AG04450 (cell line): ENCODE data around the gene HTR3A. TPM values are rescaled to one million over a fixed set of nuclear protein-coding genes. Genes with fewer than 3 reads are reported as not detected.

ENCODE experiments used
- CTCF ChIA-PET: fragments of 300-600, 350-600 bp; formaldehyde crosslinking; extraction: SDS; loops from one replicate; lab custom pipeline; 2022; ENCODE audit warnings: antibody characterized with exemption, inconsistent platforms; lab: Charles Lee
- POLR2A ChIA-PET: fragments of 350-600 bp; formaldehyde crosslinking; extraction: SDS; loops from one replicate; lab custom pipeline; 2021; ENCODE audit warnings: antibody characterized with exemption, inconsistent platforms; lab: Yijun Ruan, JAX
- DNase-seq: peaks from one replicate; pipeline ENCODE4 v3.0.0-alpha.2; 2011; ENCODE audit warnings: low read depth, low spot score
- H3K27ac ChIP-seq: one replicate; pipeline ENCODE4 v1.5.1; 2012; ENCODE audit warnings: low read depth, low read length, control low read depth
- H3K27me3 ChIP-seq: one replicate; pipeline ENCODE4 v1.6.0; 2012; ENCODE audit warnings: low read length; ENCODE audit not compliant: control insufficient read depth, insufficient read depth
- H3K4me3 ChIP-seq: 2 replicates; pipeline ENCODE4 v1.5.1; 2011; ENCODE audit warnings: mild to moderate bottlenecking, low read depth, low read length, control low read depth
- H3K9me3 ChIP-seq: 2 replicates; pipeline ENCODE4 v1.5.1; 2012; ENCODE audit warnings: low read length; ENCODE audit not compliant: control insufficient read depth, insufficient read depth
- CTCF ChIP-seq: IDR thresholded peaks from 2 replicates; pipeline ENCODE4 v1.5.1; 2011; ENCODE audit warnings: low read depth, low read length, control low read depth, inconsistent platforms
- polyA plus RNA-seq: library from polyadenylated mRNA; depleted of rRNA; stranded (reverse); fragments of >200 nt; gene quantifications from 2 replicates; pipeline ENCODE4 v1.2.3, GENCODE V29; 2011

The HTR3A gene
- polyA plus RNA-seq, 1 experiment: not detected

- Histone ChIP-seq H3K9me3 (no peaks in the 10 kb centered on the region), H3K27me3 (peaks cover 6% of the 10 kb centered on the region), H3K4me3 (no peak overlapping the region), H3K27ac (no peak overlapping the region)
- TF ChIP-seq CTCF: no peak
- DNase-seq: no peak
- CTCF ChIA-PET: interaction anchor here (6.3 kb wide), 1 partner anchor 230 kb away, joined by 40 read pairs; no protein-coding TSS in a partner anchor
- POLR2A ChIA-PET: no interaction called here
Measured at GRCh38 chr11:114031246-114031966, 56.5 kb downstream of the HTR3A start.

- no peaks in the 10 kb centered on the region for H3K9me3 ChIP-seq
- ChIA-PET POLR2A (no interaction called here), CTCF (no interaction called here)
- no peak for DNase-seq
- no peak overlapping the region for H3K27ac ChIP-seq
- peaks cover 6% of the 10 kb centered on the region for H3K27me3 ChIP-seq
- H3K4me3 ChIP-seq: no peak overlapping the region
- TF ChIP-seq CTCF: no peak
Measured at GRCh38 chr11:114031967-114032320, 57.0 kb downstream of the HTR3A start.

GRCh38 chr11:114033066-114033465, 58.2 kb downstream of the HTR3A start:
- CTCF ChIA-PET: interaction anchor here (7.8 kb wide), 1 partner anchor 227 kb away, joined by 185 read pairs; no protein-coding TSS in a partner anchor
- Histone ChIP-seq H3K4me3 (no peak overlapping the region), H3K9me3 (no peaks in the 10 kb centered on the region), H3K27ac (no peak overlapping the region), H3K27me3 (peaks cover 6% of the 10 kb centered on the region)
- TF ChIP-seq CTCF: no peak
- DNase-seq: no peak
- POLR2A ChIA-PET: no interaction called here

GRCh38 chr11:114033572-114033971, 58.7 kb downstream of the HTR3A start:
- ChIA-PET CTCF (interaction anchor here (7.8 kb wide), 1 partner anchor 227 kb away, joined by 185 read pairs; no protein-coding TSS in a partner anchor), POLR2A (no interaction called here)
- Histone ChIP-seq H3K4me3 (no peak overlapping the region), H3K27ac (no peak overlapping the region), H3K27me3 (peaks cover 6% of the 10 kb centered on the region), H3K9me3 (no peaks in the 10 kb centered on the region)
- DNase-seq: no peak
- TF ChIP-seq CTCF: no peak

GRCh38 chr11:114034956-114035355, 60.0 kb downstream of the HTR3A start:
- CTCF ChIA-PET: interaction anchor here (1.3 to 7.8 kb wide), 3 partner anchors 9 to 225 kb away, joined by 5 to 185 read pairs (median 9); no protein-coding TSS in a partner anchor
- H3K9me3 ChIP-seq: no peaks in the 10 kb centered on the region
- no peak for TF ChIP-seq CTCF
- peaks cover 6% of the 10 kb centered on the region for H3K27me3 ChIP-seq
- no peak overlapping the region for H3K4me3 ChIP-seq
- POLR2A ChIA-PET: no interaction called here
- no peak for DNase-seq
- H3K27ac ChIP-seq: no peak overlapping the region
